GM10266 (cell line): Measurements from ENCODE around the gene IFITM2.
A peak's percentile ranks its signal among the peaks of the same experiment; 100 is the strongest.
"Not testable (repeated sequence)": the region's sequence is repeated elsewhere in the genome, so short reads cannot be mapped to it uniquely, and the experiment has no call there.

ENCODE experiments used
- DNase-seq: peaks from one replicate; pipeline ENCODE4 v3.0.0; 2012; ENCODE audit errors: extremely low spot score
- CTCF ChIP-seq: IDR thresholded peaks from 2 replicates; pipeline ENCODE4 v1.5.1; 2012; ENCODE audit warnings: mild to moderate bottlenecking, low read depth; ENCODE audit not compliant: control insufficient read depth, insufficient read depth; ENCODE audit errors: missing control alignments

IFITM2 gene

GRCh38 chr11:312092-312816, 4.6 kb downstream of the IFITM2 start:
- no peak for TF ChIP-seq CTCF
- no peak for DNase-seq

- no peak for TF ChIP-seq CTCF
Observed at GRCh38 chr11:313304-313786, 5.7 kb downstream of the IFITM2 start.

GRCh38 chr11:313787-314553, 6.4 kb downstream of the IFITM2 start, which contains the start of gene IFITM1:
Gene IFITM1 (plus strand): TSS chr11:314040. CDS start chr11:314171, 131 bp downstream.
- peak; percentile 15 for TF ChIP-seq CTCF
- peak; percentile 92 for DNase-seq

More at GRCh38 chr11:313304-313786, 5.7 kb downstream of the IFITM2 start:
- DNase-seq, result no peak

GRCh38 chr11:314554-314875, 6.9 kb downstream of the IFITM2 start:
- not testable (repeated sequence) for DNase-seq

GRCh38 chr11:315051-315481, 7.5 kb downstream of the IFITM2 start:
- no peak for DNase-seq
- TF ChIP-seq CTCF, result no peak

GRCh38 chr11:315516-315994, 7.9 kb downstream of the IFITM2 start:
- TF ChIP-seq CTCF, result no peak

GRCh38 chr11:316031-316701, 8.6 kb downstream of the IFITM2 start:
- no peak for DNase-seq
- TF ChIP-seq CTCF, result no peak

More at GRCh38 chr11:315516-315994, 7.9 kb downstream of the IFITM2 start:
- DNase-seq, result no peak
